H1 (cell line): ENCODE results near the gene NXT1. TPM values are rescaled to one million over a fixed set of nuclear protein-coding genes. Genes with fewer than 3 reads are reported as not detected.

Experiments
- CTCF ChIA-PET: fragments of 300-600 bp; sonication (Branson Sonifier 250); formaldehyde crosslinking; loops from one replicate; lab custom pipeline; 2021; ENCODE audit not compliant: partially characterized antibody; lab: Charles Lee
- POLR2A ChIA-PET: fragments of 300-600 bp; sonication (Branson Sonifier 250); formaldehyde crosslinking; loops from one replicate; lab custom pipeline; 2021; ENCODE audit warnings: inconsistent platforms; ENCODE audit not compliant: partially characterized antibody; lab: Charles Lee
- DNase-seq, 2 experiments: peaks; one replicate each; pipeline versions ENCODE4 v3.0.0 to v3.0.0-alpha.2; 2010 to 2022; ENCODE audit warnings: low spot score in 2 of 2, low read depth in 1 of 2, mixed read lengths in 1 of 2
- FAIRE-seq: peaks from 2 replicates; lab custom pipeline; 2011; peaks lifted over from hg19 to GRCh38; lab: Jason Lieb, UNC
- H2AFZ ChIP-seq: 2 replicates; pipeline ENCODE4 v1.8.1; 2012; ENCODE audit warnings: low read length, inconsistent platforms
- H2AK5ac ChIP-seq: 2 replicates; pipeline ENCODE4 v1.6.1; 2013; ENCODE audit warnings: low read depth, low read length
- H2BK120ac ChIP-seq: replicated peaks from 2 replicates; pipeline ENCODE3; 2013; ENCODE audit warnings: low read depth, low read length, inconsistent platforms
- H2BK12ac ChIP-seq: 2 replicates; pipeline ENCODE4 v1.6.1; 2013; ENCODE audit warnings: low read depth, low read length
- H2BK15ac ChIP-seq: 2 replicates; pipeline ENCODE4 v1.6.1; 2013; ENCODE audit warnings: low read length
- H2BK20ac ChIP-seq: 2 replicates; pipeline ENCODE4 v1.6.1; 2013; ENCODE audit warnings: low read length
- H2BK5ac ChIP-seq: 2 replicates; pipeline ENCODE4 v1.6.1; 2013; ENCODE audit warnings: low read depth, low read length
- H3K14ac ChIP-seq: 2 replicates; pipeline ENCODE4 v1.6.1; 2013; ENCODE audit warnings: inconsistent platforms; ENCODE audit not compliant: insufficient read length
- H3K18ac ChIP-seq: 2 replicates; pipeline ENCODE4 v1.6.1; 2013; ENCODE audit warnings: low read length; ENCODE audit errors: extremely low read depth
- H3K23ac ChIP-seq: 2 replicates; pipeline ENCODE4 v1.6.1; 2013; ENCODE audit warnings: inconsistent platforms; ENCODE audit not compliant: insufficient read length
- H3K23me2 ChIP-seq: 2 replicates; pipeline ENCODE4 v1.6.1; 2013; ENCODE audit warnings: low read depth, low read length
- H3K27ac ChIP-seq: 2 replicates; pipeline ENCODE4 v1.6.1; 2011; ENCODE audit warnings: low read depth, low read length, inconsistent platforms
- H3K27me3 ChIP-seq, 4 experiments: replicated peaks in 1 of 4; 1 replicate in 1 of 4; 2 replicates in 3 of 4; pipeline versions ENCODE4 v1.6.1 to v1.8.1; 2011 to 2013; ENCODE audit warnings: low read length in 3 of 4, mild to moderate bottlenecking in 3 of 4, inconsistent platforms in 2 of 4, mixed read lengths in 2 of 4, moderate library complexity in 1 of 4; ENCODE audit not compliant: control insufficient read depth in 3 of 4, insufficient read depth in 3 of 4; ENCODE audit errors: extremely low read depth in 1 of 4
- H3K36me3 ChIP-seq, 4 experiments: 2 replicates each; pipeline versions ENCODE4 v1.6.1 to v1.8.1; 2011 to 2013; ENCODE audit warnings: mild to moderate bottlenecking in 4 of 4, low read length in 3 of 4, moderate library complexity in 2 of 4, control low read depth in 1 of 4, inconsistent platforms in 1 of 4; ENCODE audit not compliant: insufficient read depth in 4 of 4, control insufficient read depth in 2 of 4
- H3K4ac ChIP-seq: replicated peaks from 2 replicates; pipeline ENCODE3; 2013; ENCODE audit warnings: low read length, low read depth, mixed read lengths, inconsistent platforms; ENCODE audit not compliant: insufficient read length
- H3K4me1 ChIP-seq, 4 experiments: replicated peaks in 1 of 4; 1 replicate in 1 of 4; 2 replicates in 3 of 4; pipeline versions ENCODE4 v1.6.1 to v1.8.1; 2011 to 2013; ENCODE audit warnings: low read length in 3 of 4, inconsistent platforms in 2 of 4, mixed read lengths in 1 of 4; ENCODE audit not compliant: insufficient read depth in 4 of 4, control insufficient read depth in 3 of 4
- H3K4me2 ChIP-seq, 2 experiments: 2 replicates each; pipeline versions ENCODE4 v1.6.1 to v1.8.1; 2011 to 2013; ENCODE audit warnings: low read depth in 2 of 2, low read length in 2 of 2, control low read depth in 1 of 2, inconsistent platforms in 1 of 2, mild to moderate bottlenecking in 1 of 2; ENCODE audit not compliant: insufficient read depth in 1 of 2
- H3K4me3 ChIP-seq, 4 experiments: fragments of 200-600, 300-600 bp in 1 of 4; sonication (generic), shearing (Covaris generic), sonication (Bioruptor Twin) in 1 of 4; 2 replicates each; pipeline versions ENCODE4 v1.5.1 to v1.8.1; 2011 to 2016; ENCODE audit warnings: low read length in 4 of 4, low read depth in 3 of 4, control low read depth in 2 of 4, inconsistent platforms in 2 of 4, mild to moderate bottlenecking in 2 of 4, mixed read lengths in 1 of 4, moderate library complexity in 1 of 4; ENCODE audit not compliant: insufficient read depth in 2 of 4; ENCODE audit errors: extremely low read depth in 1 of 4
- H3K56ac ChIP-seq: replicated peaks from 2 replicates; pipeline ENCODE3; 2013; ENCODE audit warnings: low read depth, mild to moderate bottlenecking, mixed read lengths, low read length, inconsistent platforms; ENCODE audit not compliant: insufficient read length
- H3K79me1 ChIP-seq: 2 replicates; pipeline ENCODE4 v1.6.1; 2013; ENCODE audit warnings: low read depth, low read length, control low read depth
- H3K79me2 ChIP-seq, 2 experiments: 2 replicates each; pipeline versions ENCODE4 v1.6.1 to v1.8.1; 2012 to 2013; ENCODE audit warnings: low read length in 2 of 2, mild to moderate bottlenecking in 2 of 2, inconsistent platforms in 1 of 2; ENCODE audit not compliant: insufficient read depth in 2 of 2, control insufficient read depth in 1 of 2
- H3K9ac ChIP-seq, 4 experiments: replicated peaks in 1 of 4; 1 replicate in 1 of 4; 2 replicates in 3 of 4; pipeline versions ENCODE4 v1.6.1 to v1.8.1; 2011 to 2013; ENCODE audit warnings: low read depth in 3 of 4, low read length in 3 of 4, control low read depth in 2 of 4, mild to moderate bottlenecking in 2 of 4, moderate library complexity in 2 of 4, inconsistent platforms in 1 of 4; ENCODE audit errors: extremely low read depth in 1 of 4
- H3K9me3 ChIP-seq, 2 experiments: 2 replicates each; pipeline versions ENCODE4 v1.6.1 to v1.8.1; 2012 to 2013; ENCODE audit warnings: mild to moderate bottlenecking in 2 of 2, moderate library complexity in 2 of 2, control low read depth in 1 of 2, inconsistent platforms in 1 of 2, low read depth in 1 of 2, low read length in 1 of 2, mixed read lengths in 1 of 2; ENCODE audit not compliant: insufficient read depth in 2 of 2
- H4K20me1 ChIP-seq, 2 experiments: replicated peaks in 1 of 2; 2 replicates each; pipeline versions ENCODE3 to v1.8.1; 2011 to 2013; ENCODE audit warnings: inconsistent platforms in 2 of 2, low read length in 2 of 2, mild to moderate bottlenecking in 1 of 2; ENCODE audit not compliant: insufficient read depth in 2 of 2, control insufficient read depth in 1 of 2
- H4K5ac ChIP-seq: 2 replicates; pipeline ENCODE4 v1.6.1; 2013; ENCODE audit warnings: low read length, low read depth, mixed read lengths, inconsistent platforms; ENCODE audit not compliant: insufficient read length
- H4K8ac ChIP-seq: 2 replicates; pipeline ENCODE4 v1.8.0; 2013; ENCODE audit warnings: mild to moderate bottlenecking, moderate library complexity, low read length, inconsistent platforms; ENCODE audit not compliant: insufficient read depth; ENCODE audit errors: extremely low read depth
- H4K91ac ChIP-seq: replicated peaks from 2 replicates; pipeline ENCODE3; 2013; ENCODE audit warnings: low read length, mixed read lengths, inconsistent platforms; ENCODE audit not compliant: insufficient read length
- EP300 ChIP-seq, 2 experiments: IDR thresholded peaks; 1 replicate in 1 of 2; 2 replicates in 1 of 2; pipeline ENCODE4 v1.6.1; 2011 to 2012; ENCODE audit warnings: low read depth in 2 of 2, low read length in 2 of 2, mild to moderate bottlenecking in 2 of 2, borderline replicate concordance in 1 of 2, inconsistent platforms in 1 of 2, moderate library complexity in 1 of 2
- POLR2AphosphoS5 ChIP-seq: IDR thresholded peaks from 2 replicates; pipeline ENCODE4 v1.6.1; 2011; ENCODE audit warnings: low read depth, low read length
- WGBS, 2 experiments: shearing (Covaris generic) in 1 of 2; methylation state at CpG; one replicate each; pipeline versions ENCODE4 v1.1.6 to v1.1.7; 2013 to 2015; ENCODE audit warnings: low lambda C conversion rate in 2 of 2, mixed read lengths in 2 of 2, inconsistent platforms in 1 of 2, low coverage in 1 of 2, missing lambda C conversion rate in 1 of 2; ENCODE audit not compliant: insufficient replicate concordance in 2 of 2, insufficient coverage in 1 of 2, insufficient read length in 1 of 2; ENCODE audit errors: extremely low coverage in 1 of 2, missing lambda C conversion rate in 1 of 2; 5-methylcytosine and 5-hydroxymethylcytosine counted together
- polyA plus RNA-seq, 7 experiments: library from polyadenylated mRNA; depleted of rRNA in 3 of 7; stranded (reverse) in 5 of 7; unstranded in 2 of 7; fragments of >200 nt in 5 of 7; fragments of 200-250 nt in 2 of 7; gene quantifications; 1 replicate in 5 of 7; 2 replicates in 1 of 7; 4 replicates in 1 of 7; pipeline versions ENCODE4 v1.2.1 to v1.2.3, GENCODE V29; 2011 to 2013; ENCODE audit warnings: missing spikeins in 2 of 7, mixed read lengths in 2 of 7
- total RNA-seq: library from RNA; stranded (reverse); fragmentation: NEBNext Ultra II Directional; extraction: Animal tissue kit (Norgen Biotek cat#: 25700); gene quantifications from 2 replicates; pipeline ENCODE4 v1.2.1, GENCODE V29; 2021

NXT1 gene
- total and polyA plus RNA-seq, 2 of the 8 experiments (the other 6 are each of a cell fraction or from before 2014, with no cell fraction given) = 23.1 to 26.5 TPM

DNA sequence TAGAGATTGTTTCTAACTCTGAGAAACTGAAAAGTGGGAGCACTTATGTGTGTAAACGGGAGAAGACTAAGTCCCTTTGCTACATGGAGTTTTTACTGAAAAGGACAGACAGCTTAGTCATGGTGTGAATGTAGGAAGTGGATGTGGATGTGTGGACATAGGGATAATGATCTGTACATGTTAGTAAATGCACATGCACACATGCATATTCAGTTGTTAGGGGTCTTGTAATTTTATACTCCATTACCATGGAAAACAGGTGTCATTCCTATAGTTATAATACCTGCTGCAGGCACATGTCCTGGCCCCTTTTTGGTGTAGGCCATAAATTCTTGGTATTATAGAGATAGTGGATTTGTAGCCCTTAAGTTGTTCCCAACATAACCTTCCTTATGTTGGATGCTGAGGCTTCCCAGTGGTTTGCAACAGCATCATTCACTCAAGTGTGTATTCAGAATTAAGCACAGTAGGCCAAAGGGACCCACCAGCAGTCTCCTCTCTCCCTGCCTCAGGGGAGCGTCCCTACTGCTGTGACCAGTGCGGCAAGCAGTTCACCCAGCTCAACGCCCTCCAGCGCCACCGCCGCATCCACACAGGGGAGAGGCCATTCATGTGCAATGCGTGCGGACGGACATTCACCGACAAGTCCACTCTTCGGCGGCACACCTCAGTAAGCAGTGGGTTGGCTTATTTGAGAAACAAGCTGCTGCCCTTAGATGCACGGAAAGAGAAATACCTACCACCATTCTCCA is 18.7 kb downstream of the NXT1 start:
- 91% methylated on average over 14 of the region's 14 CpGs; no CpG with 5 or more reads in 1 of the 2 experiments for WGBS, 2 experiments
- H2BK20ac ChIP-seq = no peak overlapping the region
- no peak overlapping the region for H2BK120ac ChIP-seq
- H4K91ac ChIP-seq = no peak overlapping the region
- POLR2A ChIA-PET = interaction anchor here (1.1 kb wide), 1 partner anchor 184 kb away, joined by 3 read pairs; no protein-coding TSS in a partner anchor
- peaks cover 4 to 17% of the 10 kb centered on the region in 2 experiments for H4K20me1 ChIP-seq
- H3K23ac ChIP-seq = no peak overlapping the region
- H2AFZ ChIP-seq = no peak overlapping the region
- no peaks in the 10 kb centered on the region for H3K9me3 ChIP-seq
- FAIRE-seq = no peak
- H3K9ac ChIP-seq = no peak overlapping the region
- peaks cover 3% of the 10 kb centered on the region; the same call in 1 of the 2 replicates for H3K79me1 ChIP-seq
- H4K5ac ChIP-seq = no peak overlapping the region
- no peak overlapping the region for H2BK5ac ChIP-seq
- 0 out of 2 replicates have a peak, but pooled peaks have one; percentile 48 for TF ChIP-seq POLR2AphosphoS5
- no peak for TF ChIP-seq EP300 (IDR thresholded peaks at IDR 0.05; ENCODE audit: borderline replicate concordance in 1 of 2, low read depth in 2 of 2, low read length in 2 of 2)
- no peak for DNase-seq
- H2BK12ac ChIP-seq = no peak overlapping the region
- no peak overlapping the region for H3K27ac ChIP-seq
- H3K4me3 ChIP-seq = no peak overlapping the region
- CTCF ChIA-PET = interaction anchor here (0.9 to 1.1 kb wide), 3 partner anchors 20 to 292 kb away, joined by 3 to 4 read pairs (median 3); no protein-coding TSS in a partner anchor
- no peaks in the 10 kb centered on the region for H3K4me1 ChIP-seq
- H3K14ac ChIP-seq = no peak overlapping the region
- no peak overlapping the region for H4K8ac ChIP-seq
- no peak overlapping the region for H3K56ac ChIP-seq
- H3K4me2 ChIP-seq = no peak overlapping the region
- no peaks in the 10 kb centered on the region for H3K27me3 ChIP-seq
- no peak overlapping the region for H3K18ac ChIP-seq
- peaks cover 12 to 62% (median 42%) of the 10 kb centered on the region in 4 experiments for H3K36me3 ChIP-seq
- no peak overlapping the region for H2AK5ac ChIP-seq
- no peak overlapping the region for H3K4ac ChIP-seq
- H2BK15ac ChIP-seq = no peak overlapping the region
- no peaks in the 10 kb centered on the region for H3K23me2 ChIP-seq
- H3K79me2 ChIP-seq = peaks cover 0 to 37% of the 10 kb centered on the region in 2 experiments; a peak in 2 of 4 replicates
